ENCODE results near the gene IL16.

DNA sequence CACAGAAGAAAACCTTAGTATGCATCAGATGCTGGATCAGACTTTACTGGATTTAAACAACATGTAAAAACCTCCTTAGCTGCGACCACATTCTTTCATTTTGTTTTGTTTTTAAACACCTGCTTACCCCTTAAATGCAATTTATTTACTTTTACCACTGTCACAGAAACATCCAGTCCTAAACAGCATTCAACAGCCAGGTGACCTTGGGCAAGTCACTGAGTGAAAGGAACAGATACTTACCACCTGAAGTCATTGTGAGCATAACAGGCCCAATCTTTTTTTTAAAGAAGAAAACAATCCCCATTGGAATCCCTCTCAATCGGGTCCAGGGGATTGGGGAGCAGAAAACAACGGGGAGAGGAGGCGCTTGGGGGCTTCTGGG lies 126.9 kb downstream of the IL16 start:
- no peak for TF ChIP-seq CTCF (IDR thresholded peaks at IDR 0.05; ENCODE audit: low read length)
- TF ChIP-seq EZH2phosphoT487 (IDR thresholded peaks at IDR 0.05; ENCODE audit: low read length): no peak
- no peak for TF ChIP-seq EZH2 (optimal IDR thresholded peaks at IDR 0.05; ENCODE audit: low read depth, low read length)
